GM12864 (cell line): ENCODE measurements around the gene VCL.
"Not testable (repeated sequence)": the region's sequence is repeated elsewhere in the genome, so short reads cannot be mapped to it uniquely, and the experiment has no call there.

Source experiments
- DNase-seq: peaks from one replicate; pipeline ENCODE4 v3.0.0-alpha.2; 2011; ENCODE audit warnings: low read depth
- H3K4me3 ChIP-seq: 2 replicates; pipeline ENCODE4 v1.5.1; 2011; ENCODE audit warnings: mild to moderate bottlenecking, low read depth, low read length, control low read depth
- CTCF ChIP-seq: IDR thresholded peaks from 2 replicates; pipeline ENCODE4 v1.5.1; 2011; ENCODE audit warnings: low read depth, mild to moderate bottlenecking, moderate library complexity, low read length, control low read depth, inconsistent platforms; ENCODE audit errors: missing control alignments

Gene VCL

DNA sequence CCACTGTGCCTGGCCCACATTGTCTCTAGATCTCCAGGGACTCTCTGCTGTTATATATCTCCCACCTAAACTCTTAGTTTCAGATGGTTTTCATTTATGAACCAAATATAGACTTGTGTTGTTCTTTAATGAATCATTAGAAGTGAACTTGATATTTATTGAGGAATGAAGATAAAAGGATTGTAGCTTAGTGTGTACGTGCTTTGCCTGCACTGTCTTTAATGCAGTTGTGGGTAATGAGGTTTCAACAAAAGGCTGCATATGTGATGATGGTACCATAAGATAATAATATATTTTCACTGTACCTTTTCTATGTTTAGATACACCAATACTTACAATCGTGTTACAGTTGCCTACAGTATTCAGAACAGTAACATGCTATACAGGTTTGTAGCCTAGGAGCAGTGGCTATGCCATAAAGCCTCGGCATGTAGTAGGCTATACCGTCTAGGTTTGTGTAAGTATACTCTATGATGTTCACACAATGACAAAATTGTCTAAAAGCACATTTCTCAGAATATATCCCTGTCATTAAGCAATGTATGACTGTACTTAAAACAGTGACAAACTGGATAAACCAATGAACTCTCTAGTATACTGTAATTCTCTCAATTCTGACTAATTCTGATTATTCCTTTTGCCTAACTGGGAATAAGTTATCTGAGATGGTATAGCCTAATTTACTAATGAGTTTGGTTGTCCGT, 25.2 kb downstream of the VCL start:
- no peak for TF ChIP-seq CTCF
- DNase-seq: no peak
- no peak overlapping the region for H3K4me3 ChIP-seq

GRCh38 chr10:74024600-74024999, 26.7 kb downstream of the VCL start:
- no peak overlapping the region for H3K4me3 ChIP-seq
- TF ChIP-seq CTCF: no peak
- DNase-seq: no peak

DNA sequence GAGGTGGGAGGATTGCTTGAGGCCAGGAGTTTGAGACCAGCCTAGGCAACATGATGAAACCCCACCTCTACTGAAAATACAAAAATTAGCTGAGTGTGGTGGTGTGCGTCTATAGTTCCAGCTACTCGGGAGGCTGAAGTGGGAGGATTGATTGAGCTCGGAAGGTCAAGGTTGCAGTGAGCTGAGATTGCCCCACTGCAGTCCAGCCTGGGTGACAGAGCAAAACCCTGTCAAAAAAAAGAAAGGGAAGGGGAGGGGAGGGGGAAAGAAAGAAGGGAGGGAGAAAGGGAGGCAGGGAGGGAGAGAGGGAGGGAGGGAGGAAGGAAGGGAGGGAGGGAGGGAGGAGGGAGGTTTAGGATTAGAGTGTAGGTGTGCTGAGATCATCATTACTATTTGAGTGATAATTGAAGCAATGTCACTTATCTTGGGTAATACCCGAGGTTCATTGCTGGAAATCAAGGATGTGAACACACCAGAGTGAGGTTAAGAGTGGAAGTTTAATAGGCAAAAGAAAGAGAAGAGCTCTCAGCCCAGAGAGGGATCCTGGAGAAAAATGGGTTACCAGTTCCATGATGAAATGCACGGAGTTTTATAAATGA, 27.6 kb downstream of the VCL start:
- DNase-seq: no peak
- no peak for TF ChIP-seq CTCF
- no peak overlapping the region for H3K4me3 ChIP-seq

DNA sequence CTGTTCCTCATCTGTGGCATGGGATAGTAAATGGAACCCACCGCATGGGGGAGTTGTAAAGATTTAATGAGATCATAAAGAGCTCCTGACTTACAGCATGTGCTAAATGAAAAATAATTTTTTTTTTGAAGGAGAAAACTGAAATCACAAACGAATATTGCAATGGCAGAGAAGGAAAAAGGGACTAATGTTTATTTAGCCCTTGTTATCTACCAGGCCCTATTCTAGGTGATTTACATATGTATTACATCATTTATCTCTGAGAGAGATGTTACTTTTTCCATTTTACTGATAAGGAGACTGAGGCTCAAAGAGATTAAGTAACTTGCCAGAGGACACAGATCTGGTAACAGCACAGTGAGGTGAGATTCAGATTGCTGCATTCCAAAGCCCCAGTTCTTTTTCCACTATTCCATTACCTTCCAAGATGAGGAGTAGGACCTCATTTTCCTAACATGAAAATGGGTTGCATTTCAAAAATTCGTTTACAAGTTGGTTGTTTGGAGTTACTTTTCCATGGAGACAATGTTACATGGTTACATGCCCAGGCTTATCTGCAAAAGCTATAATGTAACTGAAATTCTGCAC, 28.6 kb downstream of the VCL start:
- no peak overlapping the region for H3K4me3 ChIP-seq
- no peak for TF ChIP-seq CTCF
- DNase-seq: no peak

GRCh38 chr10:74027702-74028101, 29.8 kb downstream of the VCL start:
- DNase-seq: no peak
- TF ChIP-seq CTCF: no peak
- no peak overlapping the region for H3K4me3 ChIP-seq

GRCh38 chr10:74029943-74030342, 32.0 kb downstream of the VCL start:
- TF ChIP-seq CTCF: no peak
- DNase-seq: no peak
- H3K4me3 ChIP-seq: no peak overlapping the region

GRCh38 chr10:74032208-74032607, 34.3 kb downstream of the VCL start:
- DNase-seq, H3K4me3 ChIP-seq: not testable (repeated sequence)
